ENCODE measurements around the gene SLC22A3. TPM values are rescaled to one million over a fixed set of nuclear protein-coding genes. Genes with fewer than 3 reads are reported as not detected.

SLC22A3 gene
- total and polyA plus RNA-seq, 2 of the 13 experiments (the other 11 are each of a cell fraction or from before 2014, with no cell fraction given): 12.0 to 31.5 TPM

- TF ChIP-seq ZNF609 (CRISPR knock-in tag; IDR thresholded peaks at IDR 0.05; ENCODE audit: borderline replicate concordance): no peak; the same call in 1 of the 2 replicates
- TF ChIP-seq MAFG (CRISPR knock-in tag; IDR thresholded peaks at IDR 0.05): no peak
- no peak for TF ChIP-seq THYN1 (CRISPR knock-in tag; IDR thresholded peaks at IDR 0.05; ENCODE audit: borderline replicate concordance, low read depth)
- TF ChIP-seq ZUFSP (CRISPR knock-in tag; IDR thresholded peaks at IDR 0.05; ENCODE audit: borderline replicate concordance): no peak
- TF ChIP-seq, protein P1, sequence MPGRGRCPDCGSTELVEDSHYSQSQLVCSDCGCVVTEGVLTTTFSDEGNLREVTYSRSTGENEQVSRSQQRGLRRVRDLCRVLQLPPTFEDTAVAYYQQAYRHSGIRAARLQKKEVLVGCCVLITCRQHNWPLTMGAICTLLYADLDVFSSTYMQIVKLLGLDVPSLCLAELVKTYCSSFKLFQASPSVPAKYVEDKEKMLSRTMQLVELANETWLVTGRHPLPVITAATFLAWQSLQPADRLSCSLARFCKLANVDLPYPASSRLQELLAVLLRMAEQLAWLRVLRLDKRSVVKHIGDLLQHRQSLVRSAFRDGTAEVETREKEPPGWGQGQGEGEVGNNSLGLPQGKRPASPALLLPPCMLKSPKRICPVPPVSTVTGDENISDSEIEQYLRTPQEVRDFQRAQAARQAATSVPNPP (CRISPR knock-in tag; IDR thresholded peaks at IDR 0.05): no peak
- TF ChIP-seq FOXA1 (IDR thresholded peaks at IDR 0.05): no peak
- TF ChIP-seq FOXA1 (CRISPR knock-in tag; IDR thresholded peaks at IDR 0.05): peak; percentile 46
- TF ChIP-seq, protein P2, sequence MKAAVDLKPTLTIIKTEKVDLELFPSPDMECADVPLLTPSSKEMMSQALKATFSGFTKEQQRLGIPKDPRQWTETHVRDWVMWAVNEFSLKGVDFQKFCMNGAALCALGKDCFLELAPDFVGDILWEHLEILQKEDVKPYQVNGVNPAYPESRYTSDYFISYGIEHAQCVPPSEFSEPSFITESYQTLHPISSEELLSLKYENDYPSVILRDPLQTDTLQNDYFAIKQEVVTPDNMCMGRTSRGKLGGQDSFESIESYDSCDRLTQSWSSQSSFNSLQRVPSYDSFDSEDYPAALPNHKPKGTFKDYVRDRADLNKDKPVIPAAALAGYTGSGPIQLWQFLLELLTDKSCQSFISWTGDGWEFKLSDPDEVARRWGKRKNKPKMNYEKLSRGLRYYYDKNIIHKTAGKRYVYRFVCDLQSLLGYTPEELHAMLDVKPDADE (CRISPR knock-in tag; IDR thresholded peaks at IDR 0.05): no peak
- TF ChIP-seq ZBTB26 (CRISPR knock-in tag; IDR thresholded peaks at IDR 0.05; ENCODE audit: borderline replicate concordance): no peak
- peak; percentile 61 for TF ChIP-seq FOSL2 (CRISPR knock-in tag; IDR thresholded peaks at IDR 0.05)
- TF ChIP-seq MYC (CRISPR knock-in tag; IDR thresholded peaks at IDR 0.05; ENCODE audit: borderline replicate concordance): no peak
- TF ChIP-seq ZGPAT (CRISPR knock-in tag; IDR thresholded peaks at IDR 0.05): peak; percentile 49; the same call in 1 of the 2 replicates
- no peak for TF ChIP-seq SRSF9 (IDR thresholded peaks at IDR 0.05; ENCODE audit: borderline replicate concordance, insufficient read depth, low read depth, low read length, poor library complexity, severe bottlenecking)
- no peak for TF ChIP-seq ARNTL (CRISPR knock-in tag; IDR thresholded peaks at IDR 0.05)
- TF ChIP-seq TARDBP (CRISPR knock-in tag; IDR thresholded peaks at IDR 0.05): peak; percentile 37; the same call in 1 of the 2 replicates
- peak; percentile 65; the same call in 1 of the 2 replicates for TF ChIP-seq FOXC1 (CRISPR knock-in tag; IDR thresholded peaks at IDR 0.05; ENCODE audit: borderline replicate concordance)
- no peak for TF ChIP-seq DNMT3B (CRISPR knock-in tag; conservative IDR thresholded peaks at IDR 0.05)
Measured at GRCh38 chr6:160455541-160456213, 107.5 kb downstream of the SLC22A3 start (continued).

All from HepG2 (cell line).